ENCODE data around the gene GADD45A.

- TF ChIP-seq, protein P1, sequence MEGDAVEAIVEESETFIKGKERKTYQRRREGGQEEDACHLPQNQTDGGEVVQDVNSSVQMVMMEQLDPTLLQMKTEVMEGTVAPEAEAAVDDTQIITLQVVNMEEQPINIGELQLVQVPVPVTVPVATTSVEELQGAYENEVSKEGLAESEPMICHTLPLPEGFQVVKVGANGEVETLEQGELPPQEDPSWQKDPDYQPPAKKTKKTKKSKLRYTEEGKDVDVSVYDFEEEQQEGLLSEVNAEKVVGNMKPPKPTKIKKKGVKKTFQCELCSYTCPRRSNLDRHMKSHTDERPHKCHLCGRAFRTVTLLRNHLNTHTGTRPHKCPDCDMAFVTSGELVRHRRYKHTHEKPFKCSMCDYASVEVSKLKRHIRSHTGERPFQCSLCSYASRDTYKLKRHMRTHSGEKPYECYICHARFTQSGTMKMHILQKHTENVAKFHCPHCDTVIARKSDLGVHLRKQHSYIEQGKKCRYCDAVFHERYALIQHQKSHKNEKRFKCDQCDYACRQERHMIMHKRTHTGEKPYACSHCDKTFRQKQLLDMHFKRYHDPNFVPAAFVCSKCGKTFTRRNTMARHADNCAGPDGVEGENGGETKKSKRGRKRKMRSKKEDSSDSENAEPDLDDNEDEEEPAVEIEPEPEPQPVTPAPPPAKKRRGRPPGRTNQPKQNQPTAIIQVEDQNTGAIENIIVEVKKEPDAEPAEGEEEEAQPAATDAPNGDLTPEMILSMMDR (conservative IDR thresholded peaks at IDR 0.05; ENCODE audit: low read depth, low read length), result no peak
- no peak for TF ChIP-seq EZH2 (IDR thresholded peaks at IDR 0.05; ENCODE audit: low read length, unreplicated experiment)
- no peak for TF ChIP-seq EZH2phosphoT487 (IDR thresholded peaks at IDR 0.05; ENCODE audit: borderline replicate concordance, low read length)
Observed at GRCh38 chr1:67721650-67722291, 36.8 kb downstream of the GADD45A start.

All from PC-3 (cell line).